Activated naive CD4-positive, alpha-beta T cell treated with anti-CD3 and anti-CD28 coated beads for 36 hours (primary cell): ENCODE results near the gene SLC7A1. TPM values are rescaled to one million over a fixed set of nuclear protein-coding genes. Genes with fewer than 3 reads are reported as not detected.

Experiments used
- CTCF ChIA-PET: fragments of 350-600 bp; sonication (Branson Sonifier 250); formaldehyde crosslinking; loops from one replicate; lab custom pipeline; 2021; ENCODE audit warnings: antibody characterized with exemption; lab: Charles Lee
- DNase-seq: peaks from one replicate; pipeline ENCODE4 v3.0.0-alpha.2; 2020
- H3K27ac Mint-ChIP-seq: one replicate; pipeline ENCODE4 v1.8.0; 2021; ENCODE audit warnings: mild to moderate bottlenecking, mixed read lengths
- H3K27me3 Mint-ChIP-seq: one replicate; pipeline ENCODE4 v1.8.0; 2021; ENCODE audit warnings: low read depth, mixed read lengths
- H3K36me3 Mint-ChIP-seq: one replicate; pipeline ENCODE4 v1.8.0; 2021; ENCODE audit warnings: low read depth, mixed read lengths
- H3K4me1 Mint-ChIP-seq: one replicate; pipeline ENCODE4 v1.8.0; 2021; ENCODE audit warnings: low read depth, mixed read lengths
- H3K4me3 Mint-ChIP-seq: one replicate; pipeline ENCODE4 v1.8.0; 2021; ENCODE audit warnings: mild to moderate bottlenecking, moderate library complexity, mixed read lengths
- H3K9me3 Mint-ChIP-seq: one replicate; pipeline ENCODE4 v1.8.0; 2021; ENCODE audit warnings: mixed read lengths
- intact Hi-C: fragments of 100-400 bp; cut with micrococcal nuclease; formaldehyde crosslinking; loops from one replicate; pipeline ENCODE4 v1.15.1; 2023
- total RNA-seq, 2 experiments: library from RNA; stranded (reverse); gene quantifications; one replicate each; pipeline ENCODE4 v1.2.3, GENCODE V29; 2021

Gene SLC7A1
- total RNA-seq, 2 experiments from 2014 or later: 115 to 119 TPM

- no peaks in the 10 kb centered on the region for H3K4me1 Mint-ChIP-seq
- peaks cover 6% of the 10 kb centered on the region for H3K27me3 Mint-ChIP-seq
- H3K4me3 Mint-ChIP-seq: no peak overlapping the region
- intact Hi-C loops: no loop called here
- H3K9me3 Mint-ChIP-seq: no peaks in the 10 kb centered on the region
- CTCF ChIA-PET: interaction anchor here (0.6 to 1.3 kb wide), 2 partner anchors 10 to 14 kb away, joined by 3 read pairs; no protein-coding TSS in a partner anchor
- H3K36me3 Mint-ChIP-seq: no peaks in the 10 kb centered on the region
- H3K27ac Mint-ChIP-seq: no peak overlapping the region
- DNase-seq: no peak
Observed at GRCh38 chr13:29487466-29488454, 107.7 kb downstream of the SLC7A1 start.

GRCh38 chr13:29486551-29486950, 108.9 kb downstream of the SLC7A1 start:
- CTCF ChIA-PET: interaction anchor here (0.6 to 1.3 kb wide), 2 partner anchors 9 to 260 kb away, joined by 3 read pairs; no protein-coding TSS in a partner anchor
- intact Hi-C loops: no loop called here
- no peak for DNase-seq
- H3K27ac Mint-ChIP-seq: no peak overlapping the region
- H3K36me3 Mint-ChIP-seq: no peaks in the 10 kb centered on the region
- no peaks in the 10 kb centered on the region for H3K4me1 Mint-ChIP-seq
- H3K27me3 Mint-ChIP-seq: peaks cover 6% of the 10 kb centered on the region
- H3K9me3 Mint-ChIP-seq: no peaks in the 10 kb centered on the region
- no peak overlapping the region for H3K4me3 Mint-ChIP-seq

GRCh38 chr13:29484796-29485195, 110.7 kb downstream of the SLC7A1 start:
- intact Hi-C loops: no loop called here
- no peaks in the 10 kb centered on the region for H3K36me3 Mint-ChIP-seq
- no peaks in the 10 kb centered on the region for H3K9me3 Mint-ChIP-seq
- no peak for DNase-seq
- H3K4me1 Mint-ChIP-seq: no peaks in the 10 kb centered on the region
- no peak overlapping the region for H3K4me3 Mint-ChIP-seq
- CTCF ChIA-PET: interaction anchor here (0.6 to 1.8 kb wide), 3 partner anchors 12 to 131 kb away, joined by 4 to 5 read pairs (median 5); no protein-coding TSS in a partner anchor
- H3K27ac Mint-ChIP-seq: no peak overlapping the region
- H3K27me3 Mint-ChIP-seq: peaks cover 6% of the 10 kb centered on the region

GRCh38 chr13:29484236-29484635, 111.3 kb downstream of the SLC7A1 start:
- H3K4me1 Mint-ChIP-seq: no peaks in the 10 kb centered on the region
- no peaks in the 10 kb centered on the region for H3K36me3 Mint-ChIP-seq
- no peaks in the 10 kb centered on the region for H3K9me3 Mint-ChIP-seq
- no peak overlapping the region for H3K4me3 Mint-ChIP-seq
- peaks cover 6% of the 10 kb centered on the region for H3K27me3 Mint-ChIP-seq
- DNase-seq: no peak
- intact Hi-C loops: no loop called here
- H3K27ac Mint-ChIP-seq: no peak overlapping the region
- CTCF ChIA-PET: interaction anchor here (1.4 to 1.8 kb wide), 2 partner anchors 11 to 24 kb away, joined by 5 read pairs; no protein-coding TSS in a partner anchor

- CTCF ChIA-PET: interaction anchor here (1.4 to 1.8 kb wide), 2 partner anchors 11 to 24 kb away, joined by 5 read pairs; no protein-coding TSS in a partner anchor
- H3K4me1 Mint-ChIP-seq: no peaks in the 10 kb centered on the region
- H3K36me3 Mint-ChIP-seq: no peaks in the 10 kb centered on the region
- H3K4me3 Mint-ChIP-seq: no peak overlapping the region
- H3K27ac Mint-ChIP-seq: no peak overlapping the region
- no peaks in the 10 kb centered on the region for H3K9me3 Mint-ChIP-seq
- peaks cover 6% of the 10 kb centered on the region for H3K27me3 Mint-ChIP-seq
- DNase-seq: no peak
- intact Hi-C loops: no loop called here
Observed at GRCh38 chr13:29483623-29484022, 111.9 kb downstream of the SLC7A1 start.

GRCh38 chr13:29483211-29483610, 112.3 kb downstream of the SLC7A1 start:
- H3K9me3 Mint-ChIP-seq: no peaks in the 10 kb centered on the region
- no peaks in the 10 kb centered on the region for H3K36me3 Mint-ChIP-seq
- H3K27me3 Mint-ChIP-seq: peaks cover 4% of the 10 kb centered on the region
- no peak for DNase-seq
- intact Hi-C loops: no loop called here
- H3K4me3 Mint-ChIP-seq: no peak overlapping the region
- CTCF ChIA-PET: interaction anchor here (0.9 to 1.8 kb wide), 2 partner anchors 10 kb away, joined by 4 to 5 read pairs; no protein-coding TSS in a partner anchor
- H3K4me1 Mint-ChIP-seq: no peaks in the 10 kb centered on the region
- no peak overlapping the region for H3K27ac Mint-ChIP-seq

- H3K27ac Mint-ChIP-seq: no peak overlapping the region
- DNase-seq: no peak
- H3K27me3 Mint-ChIP-seq: peaks cover 2% of the 10 kb centered on the region
- intact Hi-C loops: no loop called here
- CTCF ChIA-PET: interaction anchor here (0.6 to 0.9 kb wide), 2 partner anchors 9 to 1468 kb away, joined by 3 to 4 read pairs; no protein-coding TSS in a partner anchor
- H3K4me1 Mint-ChIP-seq: no peaks in the 10 kb centered on the region
- H3K4me3 Mint-ChIP-seq: no peak overlapping the region
- H3K9me3 Mint-ChIP-seq: no peaks in the 10 kb centered on the region
- H3K36me3 Mint-ChIP-seq: no peaks in the 10 kb centered on the region
Observed at GRCh38 chr13:29482504-29482903, 113.0 kb downstream of the SLC7A1 start.

- DNase-seq: no peak
- intact Hi-C loops: no loop called here
- Mint-ChIP-seq H3K9me3 (no peaks in the 10 kb centered on the region), H3K36me3 (no peaks in the 10 kb centered on the region), H3K4me3 (no peak overlapping the region), H3K27ac (no peak overlapping the region), H3K4me1 (no peaks in the 10 kb centered on the region), H3K27me3 (peaks cover 2% of the 10 kb centered on the region)
- CTCF ChIA-PET: interaction anchor here (1.1 kb wide), 1 partner anchor 227 kb away, joined by 3 read pairs; no protein-coding TSS in a partner anchor
Observed at GRCh38 chr13:29481603-29482002, 113.9 kb downstream of the SLC7A1 start.

- H3K36me3 Mint-ChIP-seq: no peaks in the 10 kb centered on the region
- H3K4me3 Mint-ChIP-seq: no peak overlapping the region
- no peak for DNase-seq
- H3K4me1 Mint-ChIP-seq: no peaks in the 10 kb centered on the region
- intact Hi-C loops: no loop called here
- peaks cover 2% of the 10 kb centered on the region for H3K27me3 Mint-ChIP-seq
- no peak overlapping the region for H3K27ac Mint-ChIP-seq
- CTCF ChIA-PET: interaction anchor here (1.1 kb wide), 1 partner anchor 228 kb away, joined by 3 read pairs; no protein-coding TSS in a partner anchor
- H3K9me3 Mint-ChIP-seq: no peaks in the 10 kb centered on the region
Observed at GRCh38 chr13:29480893-29481525, 114.5 kb downstream of the SLC7A1 start.

GRCh38 chr13:29479716-29480492, 115.6 kb downstream of the SLC7A1 start:
- Mint-ChIP-seq H3K4me3 (no peak overlapping the region), H3K36me3 (no peaks in the 10 kb centered on the region), H3K27me3 (no peaks in the 10 kb centered on the region), H3K4me1 (no peaks in the 10 kb centered on the region), H3K9me3 (no peaks in the 10 kb centered on the region), H3K27ac (no peak overlapping the region)
- intact Hi-C loops: no loop called here
- DNase-seq: no peak
- CTCF ChIA-PET: interaction anchor here (1.4 kb wide), 2 partner anchors 12 to 228 kb away, joined by 3 read pairs; no protein-coding TSS in a partner anchor

GRCh38 chr13:29476046-29476445, 119.4 kb downstream of the SLC7A1 start:
- DNase-seq: no peak
- H3K27ac Mint-ChIP-seq: no peak overlapping the region
- no peaks in the 10 kb centered on the region for H3K4me1 Mint-ChIP-seq
- no peaks in the 10 kb centered on the region for H3K9me3 Mint-ChIP-seq
- no peak overlapping the region for H3K4me3 Mint-ChIP-seq
- intact Hi-C loops: no loop called here
- H3K36me3 Mint-ChIP-seq: no peaks in the 10 kb centered on the region
- H3K27me3 Mint-ChIP-seq: peaks cover 2% of the 10 kb centered on the region
- CTCF ChIA-PET: interaction anchor here (0.6 to 0.9 kb wide), 2 partner anchors 222 to 439 kb away, joined by 3 read pairs; no protein-coding TSS in a partner anchor
